Measurements from ENCODE around the gene SPRR1A.

Gene SPRR1A

GRCh38 chr1:152983743-152984142 is at the start of gene SPRR1A:
Gene SPRR1A, plus strand, starts transcription at chr1:152984081. Its CDS starts 1,150 bp downstream, at chr1:152985231.
- H3K9me3 Mint-ChIP-seq = no peaks in the 10 kb centered on the region
- no peak within 1 kb of the TSS for H3K27ac Mint-ChIP-seq
- peaks cover 9% of the 10 kb centered on the region for H3K27me3 Mint-ChIP-seq (ENCODE audit: low read depth)
- no peaks in the 10 kb centered on the region for H3K36me3 Mint-ChIP-seq (ENCODE audit: low read depth)
- H3K4me3 Mint-ChIP-seq = no peak within 1 kb of the TSS
- DNase-seq (ENCODE audit: low spot score) = no peak
- no peaks in the 10 kb centered on the region for H3K4me1 Mint-ChIP-seq (ENCODE audit: low read depth)

- H3K27ac Mint-ChIP-seq = no peak overlapping the region
- no peaks in the 10 kb centered on the region for H3K9me3 Mint-ChIP-seq
- no peak for DNase-seq (ENCODE audit: low spot score)
- no peaks in the 10 kb centered on the region for H3K4me1 Mint-ChIP-seq (ENCODE audit: low read depth)
- no peak overlapping the region for H3K4me3 Mint-ChIP-seq
- no peaks in the 10 kb centered on the region for H3K27me3 Mint-ChIP-seq (ENCODE audit: low read depth)
- H3K36me3 Mint-ChIP-seq (ENCODE audit: low read depth) = no peaks in the 10 kb centered on the region
These were observed 43.3 kb upstream of the SPRR1A start for GRCh38 chr1:152940614-152941013.

- Mint-ChIP-seq H3K27ac (no peak overlapping the region), H3K27me3 (ENCODE audit: low read depth) (no peaks in the 10 kb centered on the region), H3K9me3 (no peaks in the 10 kb centered on the region), H3K4me1 (ENCODE audit: low read depth) (no peaks in the 10 kb centered on the region), H3K4me3 (no peak overlapping the region), H3K36me3 (ENCODE audit: low read depth) (no peaks in the 10 kb centered on the region)
- no peak for DNase-seq (ENCODE audit: low spot score)
These were observed 42.7 kb upstream of the SPRR1A start for GRCh38 chr1:152941037-152941711.

GRCh38 chr1:152942161-152942560 is 41.7 kb upstream of the SPRR1A start:
- H3K27me3 Mint-ChIP-seq (ENCODE audit: low read depth) = no peaks in the 10 kb centered on the region
- no peak overlapping the region for H3K27ac Mint-ChIP-seq
- DNase-seq (ENCODE audit: low spot score) = no peak
- H3K36me3 Mint-ChIP-seq (ENCODE audit: low read depth) = no peaks in the 10 kb centered on the region
- no peaks in the 10 kb centered on the region for H3K9me3 Mint-ChIP-seq
- no peaks in the 10 kb centered on the region for H3K4me1 Mint-ChIP-seq (ENCODE audit: low read depth)
- H3K4me3 Mint-ChIP-seq = no peak overlapping the region

- no peaks in the 10 kb centered on the region for H3K4me1 Mint-ChIP-seq (ENCODE audit: low read depth)
- no peak for DNase-seq (ENCODE audit: low spot score)
- no peaks in the 10 kb centered on the region for H3K9me3 Mint-ChIP-seq
- H3K27ac Mint-ChIP-seq = no peak overlapping the region
- no peak overlapping the region for H3K4me3 Mint-ChIP-seq
- H3K27me3 Mint-ChIP-seq (ENCODE audit: low read depth) = no peaks in the 10 kb centered on the region
- H3K36me3 Mint-ChIP-seq (ENCODE audit: low read depth) = no peaks in the 10 kb centered on the region
These were observed 37.6 kb upstream of the SPRR1A start for GRCh38 chr1:152946248-152946647.

GRCh38 chr1:152946651-152947256 is 37.1 kb upstream of the SPRR1A start, which contains the start of gene SPRR5:
Gene SPRR5, plus strand, starts transcription at chr1:152947206. Its CDS starts 1,349 bp downstream, at chr1:152948555.
- H3K4me1 Mint-ChIP-seq (ENCODE audit: low read depth) = no peaks in the 10 kb centered on the region
- H3K4me3 Mint-ChIP-seq = no peak within 1 kb of the TSS
- no peak within 1 kb of the TSS for H3K27ac Mint-ChIP-seq

GRCh38 chr1:152951711-152952110 is 32.2 kb upstream of the SPRR1A start:
- Mint-ChIP-seq H3K9me3 (no peaks in the 10 kb centered on the region), H3K4me3 (no peak overlapping the region), H3K27me3 (ENCODE audit: low read depth) (no peaks in the 10 kb centered on the region), H3K27ac (no peak overlapping the region), H3K36me3 (ENCODE audit: low read depth) (no peaks in the 10 kb centered on the region), H3K4me1 (ENCODE audit: low read depth) (no peaks in the 10 kb centered on the region)
- no peak for DNase-seq (ENCODE audit: low spot score)

More at GRCh38 chr1:152946651-152947256, 37.1 kb upstream of the SPRR1A start, which contains the start of gene SPRR5:
- Mint-ChIP-seq H3K27me3 (ENCODE audit: low read depth) (no peaks in the 10 kb centered on the region), H3K9me3 (no peaks in the 10 kb centered on the region), H3K36me3 (ENCODE audit: low read depth) (no peaks in the 10 kb centered on the region)
- DNase-seq (ENCODE audit: low spot score) = no peak

- Mint-ChIP-seq H3K4me1 (ENCODE audit: low read depth) (no peaks in the 10 kb centered on the region), H3K27me3 (ENCODE audit: low read depth) (no peaks in the 10 kb centered on the region)
These were observed 30.1 kb upstream of the SPRR1A start for GRCh38 chr1:152953761-152954160.

GRCh38 chr1:152954436-152954835 is 29.4 kb upstream of the SPRR1A start:
- Mint-ChIP-seq H3K9me3 (no peaks in the 10 kb centered on the region), H3K36me3 (ENCODE audit: low read depth) (no peaks in the 10 kb centered on the region), H3K27me3 (ENCODE audit: low read depth) (no peaks in the 10 kb centered on the region), H3K27ac (no peak overlapping the region), H3K4me3 (no peak overlapping the region), H3K4me1 (ENCODE audit: low read depth) (no peaks in the 10 kb centered on the region)
- no peak for DNase-seq (ENCODE audit: low spot score)

More at GRCh38 chr1:152953761-152954160, 30.1 kb upstream of the SPRR1A start:
- DNase-seq (ENCODE audit: low spot score) = no peak
- H3K9me3 Mint-ChIP-seq = no peaks in the 10 kb centered on the region
- H3K4me3 Mint-ChIP-seq = no peak overlapping the region
- H3K36me3 Mint-ChIP-seq (ENCODE audit: low read depth) = no peaks in the 10 kb centered on the region
- no peak overlapping the region for H3K27ac Mint-ChIP-seq

GRCh38 chr1:152957561-152957960 is 26.3 kb upstream of the SPRR1A start:
- H3K27me3 Mint-ChIP-seq (ENCODE audit: low read depth) = no peaks in the 10 kb centered on the region
- no peaks in the 10 kb centered on the region for H3K9me3 Mint-ChIP-seq
- H3K4me1 Mint-ChIP-seq (ENCODE audit: low read depth) = no peaks in the 10 kb centered on the region
- no peak overlapping the region for H3K27ac Mint-ChIP-seq
- no peak for DNase-seq (ENCODE audit: low spot score)
- no peak overlapping the region for H3K4me3 Mint-ChIP-seq
- no peaks in the 10 kb centered on the region for H3K36me3 Mint-ChIP-seq (ENCODE audit: low read depth)

GRCh38 chr1:152959273-152959672 is 24.6 kb upstream of the SPRR1A start:
- Mint-ChIP-seq H3K27me3 (ENCODE audit: low read depth) (no peaks in the 10 kb centered on the region), H3K4me1 (ENCODE audit: low read depth) (no peaks in the 10 kb centered on the region), H3K4me3 (no peak overlapping the region), H3K9me3 (no peaks in the 10 kb centered on the region), H3K36me3 (ENCODE audit: low read depth) (no peaks in the 10 kb centered on the region), H3K27ac (no peak overlapping the region)
- DNase-seq (ENCODE audit: low spot score) = no peak

GRCh38 chr1:152959801-152960451 is 24.0 kb upstream of the SPRR1A start:
- Mint-ChIP-seq H3K27me3 (ENCODE audit: low read depth) (no peaks in the 10 kb centered on the region), H3K4me1 (ENCODE audit: low read depth) (no peaks in the 10 kb centered on the region), H3K36me3 (ENCODE audit: low read depth) (no peaks in the 10 kb centered on the region), H3K4me3 (no peak overlapping the region), H3K9me3 (no peaks in the 10 kb centered on the region), H3K27ac (no peak overlapping the region)
- no peak for DNase-seq (ENCODE audit: low spot score)

- no peak overlapping the region for H3K27ac Mint-ChIP-seq
- H3K27me3 Mint-ChIP-seq (ENCODE audit: low read depth) = no peaks in the 10 kb centered on the region
- H3K4me3 Mint-ChIP-seq = no peak overlapping the region
- DNase-seq (ENCODE audit: low spot score) = no peak
- H3K9me3 Mint-ChIP-seq = no peaks in the 10 kb centered on the region
- no peaks in the 10 kb centered on the region for H3K36me3 Mint-ChIP-seq (ENCODE audit: low read depth)
- H3K4me1 Mint-ChIP-seq (ENCODE audit: low read depth) = no peaks in the 10 kb centered on the region
These were observed 23.3 kb upstream of the SPRR1A start for GRCh38 chr1:152960452-152961044.
